NCI-H146 treated with DMSO at 0.1 percent for 48 hours (cell line): ENCODE data around the gene CALR.
"Not testable (repeated sequence)": the region's sequence is repeated elsewhere in the genome, so short reads cannot be mapped to it uniquely, and the experiment has no call there.

Experiments
- DNase-seq: peaks from one replicate; lab custom pipeline; 2025; ENCODE audit not compliant: unreplicated experiment; lab: John Stamatoyannopoulos, UW

CALR gene

DNA sequence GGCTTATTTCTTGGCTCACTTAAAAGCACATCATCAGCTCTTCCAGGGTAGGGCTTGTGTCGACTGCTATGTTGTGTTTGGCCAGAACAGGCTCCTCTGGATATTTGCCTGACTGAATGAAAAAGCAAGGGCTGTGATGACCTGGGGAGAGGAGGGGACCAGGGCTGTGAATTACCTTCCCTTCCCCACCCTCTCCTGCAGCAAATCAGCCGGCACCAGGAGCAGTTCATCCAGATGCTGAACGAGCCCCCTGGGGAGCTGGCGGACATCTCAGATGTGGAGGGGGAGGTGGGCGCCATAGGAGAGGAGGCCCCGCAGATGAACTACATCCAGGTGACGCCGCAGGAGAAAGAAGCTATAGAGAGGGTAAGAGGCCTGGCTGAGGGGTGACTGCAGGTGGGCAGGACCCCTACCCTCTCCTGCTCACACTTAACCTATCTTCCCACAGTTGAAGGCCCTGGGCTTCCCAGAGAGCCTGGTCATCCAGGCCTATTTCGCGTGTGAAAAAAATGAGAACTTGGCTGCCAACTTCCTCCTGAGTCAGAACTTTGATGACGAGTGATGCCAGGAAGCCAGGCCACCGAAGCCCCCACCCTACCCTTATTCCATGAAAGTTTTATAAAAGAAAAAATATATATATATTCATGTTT, 14.2 kb downstream of the CALR start:
- DNase-seq, result no peak

GRCh38 chr19:12953138-12953798, 14.9 kb downstream of the CALR start:
- no peak for DNase-seq

- no peak for DNase-seq
Measured at GRCh38 chr19:12953799-12954611, 15.6 kb downstream of the CALR start.

DNA sequence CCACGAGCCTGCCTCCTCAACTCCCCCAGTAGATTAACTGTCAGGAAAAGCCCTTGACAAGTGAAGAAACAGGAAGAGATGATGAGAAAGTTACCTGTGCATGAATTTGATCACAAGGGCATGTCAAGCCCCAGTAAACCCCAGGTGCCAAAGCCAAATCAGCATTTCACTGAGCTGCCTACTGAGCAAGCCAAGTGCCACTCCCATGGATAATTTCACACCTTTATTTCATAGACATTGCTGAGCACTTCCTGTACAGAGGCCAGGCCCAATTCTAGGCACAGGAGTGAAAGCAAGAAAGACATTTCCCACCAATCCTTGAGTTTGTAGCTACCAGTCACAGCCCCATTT, 16.2 kb downstream of the CALR start:
- DNase-seq, result no peak

DNA sequence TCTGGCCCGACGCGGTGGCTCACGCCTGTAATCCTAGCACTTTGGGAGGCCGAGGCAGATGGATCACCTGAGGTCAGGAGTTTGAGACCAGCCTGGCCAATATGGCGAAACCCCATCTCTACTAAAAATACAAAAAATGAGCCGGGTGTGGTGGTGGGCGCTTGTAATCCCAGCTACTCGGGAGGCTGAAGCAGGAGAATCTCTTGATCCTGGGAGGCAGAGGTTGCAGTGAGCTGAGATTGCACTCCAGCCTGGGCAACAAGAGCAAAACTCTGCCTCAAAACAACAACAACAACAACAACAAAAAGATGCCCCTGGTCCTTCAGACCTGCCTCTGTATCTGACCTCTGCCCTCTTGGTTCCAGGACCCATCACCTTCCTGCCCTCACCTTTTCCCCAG, 17.2 kb downstream of the CALR start:
- not testable (repeated sequence) for DNase-seq

DNA sequence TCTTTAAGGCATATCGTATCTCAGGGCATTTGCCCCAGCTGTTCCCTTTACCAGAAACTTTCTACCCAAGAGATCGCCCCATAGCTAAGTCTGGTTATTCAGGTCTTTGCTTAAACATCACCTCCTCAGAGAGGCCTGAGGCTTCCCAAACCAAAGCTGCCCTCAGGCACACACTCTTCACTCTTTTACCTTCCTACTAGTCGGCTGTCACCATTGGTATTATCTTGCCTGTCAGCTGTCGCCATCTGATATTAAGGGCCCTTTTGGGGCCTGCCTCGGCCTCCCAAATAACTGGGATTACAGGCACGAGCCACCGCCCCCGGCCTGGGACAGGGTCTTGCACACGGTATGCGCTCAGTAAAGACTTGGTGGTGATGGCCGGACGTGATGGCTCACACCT, 17.6 kb downstream of the CALR start:
- no peak for DNase-seq

DNA sequence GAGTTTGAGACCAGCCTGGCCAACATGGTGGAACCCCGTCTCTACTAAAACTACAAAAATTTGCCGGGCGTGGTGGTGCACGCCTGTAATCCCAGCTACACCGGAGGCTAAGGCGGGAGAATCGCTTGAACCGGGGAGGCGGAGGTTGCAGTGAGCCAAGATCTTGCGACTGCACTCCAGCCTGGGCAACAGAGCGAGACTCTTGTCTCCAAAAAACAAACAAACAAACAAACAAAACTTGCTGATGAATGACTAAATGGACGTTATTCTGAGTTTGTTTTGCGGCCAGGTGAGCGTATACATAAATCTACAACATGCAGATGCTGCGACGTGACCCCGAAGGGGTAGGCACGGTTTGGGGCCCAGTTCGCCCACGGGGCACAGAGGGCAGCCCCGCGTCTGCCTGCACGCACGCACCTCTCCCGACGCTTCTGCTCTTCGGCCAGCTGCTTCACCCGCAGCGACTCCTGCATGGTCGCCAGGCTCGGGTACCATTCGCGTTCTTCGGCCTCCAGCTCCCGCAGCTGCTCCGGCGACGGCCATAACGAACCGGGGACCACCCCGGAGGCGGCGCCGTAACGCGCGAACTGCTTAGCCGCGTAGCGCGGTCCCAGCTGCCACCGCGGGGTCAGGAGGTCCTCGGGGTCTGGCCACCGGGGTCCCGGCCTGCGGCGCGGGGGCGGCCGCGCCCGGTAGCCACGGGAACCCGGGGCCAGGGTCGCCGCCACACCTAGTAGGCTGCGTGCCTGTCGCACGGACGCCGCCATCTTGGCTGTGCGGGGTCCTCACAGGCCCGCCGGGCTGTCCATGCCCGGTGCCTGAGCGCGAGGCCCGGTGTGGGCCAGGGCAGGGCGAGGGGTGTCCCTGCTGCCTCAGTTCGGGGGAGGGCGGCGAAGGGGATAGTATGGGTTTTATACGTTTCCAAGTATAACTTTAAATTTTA, 18.3 kb downstream of the CALR start, which contains the start of gene GADD45GIP1:
TSS of gene GADD45GIP1 (minus strand) at position 778 of the 943 bp plus-strand sequence. CDS start at position 767, 11 bp downstream.
- peak; percentile 80 for DNase-seq

GRCh38 chr19:12957389-12957952, 19.1 kb downstream of the CALR start:
- DNase-seq, result not testable (repeated sequence)

GRCh38 chr19:12959481-12959880, 21.1 kb downstream of the CALR start:
- no peak for DNase-seq

GRCh38 chr19:12965017-12965811, 26.8 kb downstream of the CALR start:
- DNase-seq, result peak; percentile 83

GRCh38 chr19:12965812-12966135, 27.4 kb downstream of the CALR start:
- no peak for DNase-seq

- DNase-seq, result no peak
Measured at GRCh38 chr19:12967907-12968306, 29.5 kb downstream of the CALR start.

GRCh38 chr19:12969292-12969988, 31.0 kb downstream of the CALR start, which contains the start of gene DAND5:
DAND5 (plus strand) TSS chr19:12969576; CDS start chr19:12969661, 85 bp downstream.
- no peak for DNase-seq

DNA sequence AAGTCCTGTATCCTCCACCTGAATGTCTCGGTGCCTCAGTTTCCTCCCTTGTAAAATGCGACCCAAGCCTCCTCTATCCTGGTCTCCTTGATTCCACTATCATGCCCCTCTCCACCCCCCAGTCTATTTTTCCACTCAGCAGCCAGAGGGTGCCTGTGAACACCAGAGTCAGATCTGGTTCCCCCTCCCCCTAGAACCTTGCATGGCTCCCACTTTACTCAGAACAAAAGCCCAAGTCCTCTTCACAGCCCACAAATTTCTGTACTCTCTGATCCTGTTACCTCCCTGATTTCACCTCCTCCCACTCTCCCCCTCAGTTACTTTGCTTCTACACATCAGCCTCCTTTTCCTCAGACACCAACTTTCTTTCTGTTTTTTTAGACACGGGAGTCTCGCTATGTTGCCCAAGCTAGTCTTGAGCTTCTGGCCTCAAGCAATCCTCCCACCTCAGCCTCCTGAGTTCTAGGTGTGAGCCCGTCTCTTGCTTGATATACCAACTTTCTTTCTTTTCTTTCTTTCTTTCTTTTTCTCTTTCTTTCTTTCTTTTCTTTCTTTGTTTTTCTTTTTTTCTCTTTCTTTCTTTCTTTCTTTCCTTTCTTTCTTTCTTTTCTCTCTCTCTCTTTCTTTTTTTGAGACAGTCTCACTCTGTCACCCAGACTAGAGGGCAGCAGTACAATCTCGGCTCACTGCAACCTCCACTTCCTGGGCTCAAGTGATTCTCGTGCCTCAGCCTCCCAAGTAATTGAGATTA, 31.8 kb downstream of the CALR start:
- no peak for DNase-seq

- DNase-seq, result no peak
Measured at GRCh38 chr19:12973236-12973635, 34.8 kb downstream of the CALR start.

DNA sequence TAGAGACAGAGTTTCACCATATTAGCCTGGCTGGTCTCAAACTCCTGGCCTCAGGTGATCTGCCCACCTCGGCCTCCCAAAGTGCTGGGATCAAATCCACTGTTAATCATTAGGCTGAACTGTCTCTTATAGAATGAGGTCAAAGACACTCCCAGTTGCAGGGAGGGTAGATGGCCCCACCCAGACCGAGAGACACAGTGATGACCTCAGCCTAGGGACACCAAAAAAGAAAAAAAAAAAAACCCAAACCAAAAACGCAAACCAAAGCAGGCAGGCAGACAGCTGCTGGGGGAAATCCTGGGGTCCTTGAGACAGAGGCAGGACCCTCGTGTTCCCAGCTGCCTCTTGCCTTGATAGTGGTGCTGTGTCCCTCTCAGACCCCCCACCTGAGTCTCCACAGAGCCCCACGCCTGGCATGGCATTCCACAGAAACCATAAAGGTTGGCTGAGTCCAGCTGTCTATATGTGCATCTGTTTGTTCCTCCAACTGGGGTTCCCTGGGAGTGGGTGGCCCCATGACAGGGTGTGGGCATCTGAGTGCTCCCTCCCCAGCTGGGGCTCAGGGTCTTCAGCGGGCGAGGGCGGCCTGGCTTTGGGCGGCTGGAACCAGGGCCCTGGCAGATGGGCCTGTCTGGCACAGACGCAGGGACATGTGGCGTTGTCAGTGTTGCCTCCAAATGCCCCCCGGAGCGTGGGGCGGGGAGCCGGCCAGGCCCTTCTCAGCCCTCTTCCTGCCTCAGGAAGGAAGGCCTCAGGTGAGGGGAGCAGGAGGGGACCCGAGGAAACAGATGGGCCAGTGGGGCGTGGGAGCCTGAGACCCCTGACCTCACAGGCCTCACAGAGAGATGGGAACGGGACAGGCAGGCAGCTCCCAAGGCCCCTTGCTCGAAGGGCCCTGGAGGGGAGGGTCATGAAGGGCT, 36.2 kb downstream of the CALR start:
- no peak for DNase-seq

DNA sequence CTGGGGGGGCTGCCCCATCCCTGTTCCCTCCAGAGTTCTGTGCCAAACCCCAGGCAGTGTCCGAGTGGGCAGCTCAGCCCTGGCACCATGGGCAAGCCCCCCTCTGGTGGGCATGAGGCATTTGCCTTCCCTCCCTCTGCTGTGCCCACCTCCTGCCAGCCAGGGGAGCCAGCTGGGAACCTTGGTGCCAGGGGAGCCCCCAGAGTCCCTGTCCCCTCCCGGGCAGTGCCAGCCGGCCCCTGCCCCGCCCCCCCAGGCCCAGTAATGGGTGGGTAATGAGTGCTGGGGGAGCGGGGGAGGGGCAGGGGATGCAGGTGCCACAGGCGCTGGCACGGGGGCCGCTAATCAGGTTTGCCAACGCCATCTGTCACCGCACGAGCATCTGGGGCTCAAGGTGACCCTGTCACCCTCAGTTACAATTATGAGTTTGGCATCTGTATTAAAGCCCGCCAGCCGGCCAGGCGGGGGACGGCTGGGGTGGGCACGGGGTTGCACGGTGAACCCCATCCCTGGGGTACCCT, 36.9 kb downstream of the CALR start:
- no peak for DNase-seq
